ENCODE data around the gene TBC1D3. TPM values are rescaled to one million over a fixed set of nuclear protein-coding genes. Genes with fewer than 3 reads are reported as not detected.
"Not testable (repeated sequence)": the region's sequence is repeated elsewhere in the genome, so short reads cannot be mapped to it uniquely, and the experiment has no call there.

The TBC1D3 gene
- not detected for total RNA-seq

DNA sequence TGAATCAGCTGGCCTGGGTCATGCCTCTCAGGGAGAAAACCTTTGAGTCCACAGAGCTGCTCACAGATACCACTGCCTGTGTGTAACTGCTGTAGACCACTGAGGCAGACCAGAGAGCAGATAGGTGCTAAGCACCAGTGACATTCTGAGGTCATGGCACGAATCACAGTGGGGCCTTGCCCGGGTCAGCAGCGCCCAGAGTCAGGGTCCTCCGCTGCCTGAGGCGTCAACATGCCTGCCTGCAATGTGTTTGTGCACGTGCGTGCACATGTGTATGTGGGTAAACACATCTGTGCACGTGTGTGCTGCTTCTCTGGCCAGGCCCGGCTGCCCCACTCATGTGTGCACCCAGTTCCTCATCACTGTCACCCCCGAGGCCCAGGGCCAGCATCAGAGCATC is at the start of gene TBC1D3:
TBC1D3 (minus strand) TSS at position 101 of the 400 bp plus-strand sequence. CDS start 1,526 bp downstream, outside the sequence.
- H3K4me1 Mint-ChIP-seq (ENCODE audit: low read depth); H3K9me3 Mint-ChIP-seq; POLR2A ChIA-PET; CTCF ChIA-PET; DNase-seq; H3K27ac Mint-ChIP-seq; H3K4me3 Mint-ChIP-seq; H3K36me3 Mint-ChIP-seq; H3K27me3 Mint-ChIP-seq; intact Hi-C loops (cut with micrococcal nuclease): not testable (repeated sequence)

DNA sequence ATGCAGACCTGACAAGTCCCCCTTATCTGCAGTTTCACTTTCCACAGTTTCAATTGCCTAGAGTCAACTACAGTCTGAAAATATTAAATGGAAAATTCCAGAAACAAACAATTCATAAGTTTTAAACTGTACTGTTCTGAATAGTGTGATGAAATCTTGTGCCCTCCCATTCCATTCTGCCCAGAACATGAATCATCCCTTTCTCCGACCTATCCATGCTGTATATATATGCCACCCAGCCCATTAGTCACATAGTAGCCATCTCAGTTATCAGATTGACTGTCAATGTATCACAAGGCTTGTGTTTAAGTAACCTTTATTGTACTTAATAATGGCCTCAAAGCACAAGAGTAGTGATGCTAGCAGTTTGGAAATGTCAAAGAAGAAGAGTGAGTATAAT is 40.4 kb upstream of the TBC1D3 start:
- CTCF ChIA-PET; H3K4me3 Mint-ChIP-seq; H3K27ac Mint-ChIP-seq; DNase-seq; H3K4me1 Mint-ChIP-seq (ENCODE audit: low read depth); H3K9me3 Mint-ChIP-seq; POLR2A ChIA-PET; H3K27me3 Mint-ChIP-seq; H3K36me3 Mint-ChIP-seq; intact Hi-C loops (cut with micrococcal nuclease): not testable (repeated sequence)

DNA sequence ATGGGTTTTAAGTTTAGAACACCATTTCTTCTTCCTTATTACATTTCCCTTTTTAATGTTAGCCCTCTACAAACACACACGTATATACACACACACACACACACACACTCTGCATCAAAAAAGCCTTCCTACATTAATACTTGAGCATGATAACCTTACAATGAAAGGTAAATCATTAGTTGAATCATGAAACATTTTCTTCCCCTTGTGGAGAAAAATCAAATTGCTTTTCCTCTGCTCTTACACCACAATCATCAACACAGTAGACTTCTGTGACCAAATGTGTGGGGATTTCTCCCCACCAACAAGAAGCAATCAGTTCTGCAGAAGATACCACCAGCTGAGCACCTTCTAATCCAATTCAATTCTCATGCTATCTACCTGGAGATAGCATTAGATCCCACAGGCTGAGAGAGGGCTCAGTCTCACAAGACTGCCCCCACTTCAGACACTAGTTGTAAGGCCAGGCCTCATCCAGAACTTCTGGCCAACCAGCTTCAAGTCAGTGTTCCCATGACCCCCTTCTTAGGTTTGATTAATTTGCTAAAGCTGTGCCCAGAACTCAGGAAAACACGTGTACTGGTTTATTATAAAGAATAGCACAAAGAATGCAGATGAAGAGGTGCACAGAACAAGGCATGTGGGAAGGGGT is 33.6 kb upstream of the TBC1D3 start:
- CTCF ChIA-PET, result not testable (repeated sequence)

DNA sequence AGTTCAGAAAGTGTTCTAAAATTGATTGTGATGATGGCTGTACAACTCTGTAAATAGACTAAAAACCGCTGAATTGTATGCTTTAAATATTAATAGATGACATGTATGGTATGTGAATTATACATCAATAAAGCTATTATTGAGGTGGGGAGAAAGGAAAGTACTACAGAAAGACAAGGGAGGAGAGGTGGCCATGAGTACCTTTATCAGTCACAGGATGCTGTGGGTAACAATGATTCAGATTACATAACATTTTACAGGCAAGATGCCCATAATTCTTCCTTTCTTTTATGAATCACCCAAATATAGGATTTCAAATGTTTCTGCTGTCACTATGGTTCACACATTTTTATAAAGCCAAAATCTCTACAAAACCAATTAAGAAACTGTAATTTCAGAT is 28.5 kb upstream of the TBC1D3 start:
- CTCF ChIA-PET; DNase-seq; H3K9me3 Mint-ChIP-seq; H3K36me3 Mint-ChIP-seq; POLR2A ChIA-PET; intact Hi-C loops (cut with micrococcal nuclease); H3K27ac Mint-ChIP-seq; H3K4me1 Mint-ChIP-seq (ENCODE audit: low read depth); H3K4me3 Mint-ChIP-seq; H3K27me3 Mint-ChIP-seq: not testable (repeated sequence)

More for the DNA sequence above, 33.6 kb upstream of the TBC1D3 start:
- POLR2A ChIA-PET; H3K36me3 Mint-ChIP-seq; DNase-seq; H3K27me3 Mint-ChIP-seq; H3K4me3 Mint-ChIP-seq; H3K4me1 Mint-ChIP-seq (ENCODE audit: low read depth); H3K27ac Mint-ChIP-seq; H3K9me3 Mint-ChIP-seq; intact Hi-C loops (cut with micrococcal nuclease): not testable (repeated sequence)

DNA sequence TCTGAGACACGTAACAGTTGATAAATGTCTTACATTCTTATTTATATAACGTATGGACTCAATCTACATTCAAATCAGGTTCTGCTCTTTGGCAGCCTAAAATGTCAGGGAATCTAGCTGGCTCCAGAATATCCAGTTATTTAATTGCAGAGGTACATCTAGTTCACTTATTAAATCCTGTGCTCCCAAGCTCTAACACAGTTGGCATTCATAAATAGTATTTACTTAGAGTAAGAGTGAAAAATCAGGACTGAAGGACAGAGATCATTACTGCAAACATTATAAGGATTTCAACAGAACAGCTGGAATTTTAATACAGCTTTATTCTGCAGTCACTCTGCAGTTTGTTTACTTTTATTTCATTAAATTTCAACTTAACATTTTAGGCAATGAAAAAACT is 7.9 kb upstream of the TBC1D3 start:
- intact Hi-C loops (cut with micrococcal nuclease); CTCF ChIA-PET; H3K4me1 Mint-ChIP-seq (ENCODE audit: low read depth); H3K36me3 Mint-ChIP-seq; POLR2A ChIA-PET; H3K4me3 Mint-ChIP-seq; H3K9me3 Mint-ChIP-seq; DNase-seq; H3K27ac Mint-ChIP-seq; H3K27me3 Mint-ChIP-seq: not testable (repeated sequence)

DNA sequence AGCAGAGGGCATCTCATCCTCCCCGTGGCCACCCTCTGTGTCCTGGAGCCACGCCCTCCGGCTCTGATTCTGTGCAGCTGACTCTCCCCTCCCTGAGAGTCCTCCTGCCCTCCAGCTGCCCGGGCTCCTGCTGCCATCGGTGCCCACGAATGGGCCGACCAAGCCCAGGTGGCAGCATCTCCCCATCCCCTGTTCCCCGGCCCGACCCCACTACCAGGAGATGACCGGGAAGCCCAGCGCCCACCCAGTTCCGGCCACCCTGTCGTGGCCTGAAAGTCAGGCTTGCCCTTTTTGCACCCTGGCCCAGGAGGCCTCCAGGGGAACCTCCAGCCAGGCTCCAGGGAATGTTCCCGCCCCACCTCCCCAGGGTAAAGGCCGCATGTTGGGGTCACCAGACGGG is 57.5 kb downstream of the TBC1D3 start:
- H3K27ac Mint-ChIP-seq; DNase-seq; POLR2A ChIA-PET; CTCF ChIA-PET; H3K4me1 Mint-ChIP-seq (ENCODE audit: low read depth); H3K27me3 Mint-ChIP-seq; H3K9me3 Mint-ChIP-seq; intact Hi-C loops (cut with micrococcal nuclease); H3K36me3 Mint-ChIP-seq; H3K4me3 Mint-ChIP-seq: not testable (repeated sequence)

Other genes starting within 250 kb of the TBC1D3 start
- gene TBC1D3L, start 203.5 kb downstream of the TBC1D3 start, total RNA-seq, result 10 to 100 TPM; 14.0 to 14.8 TPM
- under 1 TPM; 0.24 to 0.53 TPM for gene TBC1D3D, start 188.6 kb downstream of the TBC1D3 start, total RNA-seq
- under 1 TPM in 1 of 2 experiments, not detected in 1; 0.21 TPM for gene TBC1D3C, start 123.9 kb downstream of the TBC1D3 start, total RNA-seq
- gene TBC1D3E, start 64.6 kb downstream of the TBC1D3 start, total RNA-seq, result not detected
- 10 to 100 TPM; 45.0 to 46.6 TPM for gene MRPL45, start 104.6 kb upstream of the TBC1D3 start, total RNA-seq
- gene GPR179, start 151.4 kb upstream of the TBC1D3 start, total RNA-seq, result under 1 TPM; 0.02 to 0.10 TPM
- gene SOCS7, start 159.3 kb upstream of the TBC1D3 start, total RNA-seq, result 10 to 100 TPM; 18.1 to 21.7 TPM
- gene ARHGAP23, start 235.9 kb upstream of the TBC1D3 start, total RNA-seq, result 1 to 10 TPM; 1.3 to 1.4 TPM

All from activated CD4-positive, alpha-beta memory T cell treated with anti-CD3 and anti-CD28 coated beads for 36 hours (primary cell).